ENCODE results near the gene TFF3.

Gene TFF3

GRCh38 chr21:42279341-42279871, 35.8 kb downstream of the TFF3 start:
- no peaks in the 10 kb centered on the region for H3K36me3 ChIP-seq (replicated peaks; ENCODE audit: insufficient read depth, low read length)
- DNase-seq = no peak
- H3K4me1 ChIP-seq (ENCODE audit: low read length) = no peaks in the 10 kb centered on the region
- no peak overlapping the region for H3K27ac ChIP-seq (ENCODE audit: low read length)
- H3F3A ChIP-seq (ENCODE audit: insufficient read depth, low read length) = no peaks in the 10 kb centered on the region
- TF ChIP-seq EZH2phosphoT487 (IDR thresholded peaks at IDR 0.05; ENCODE audit: low read length) (no peak), EZH2 (optimal IDR thresholded peaks at IDR 0.05; ENCODE audit: low read depth, low read length) (no peak), CTCF (IDR thresholded peaks at IDR 0.05; ENCODE audit: low read length) (no peak)
- H3K4me3 ChIP-seq (ENCODE audit: low read length) = no peak overlapping the region
- H2AFZ ChIP-seq (ENCODE audit: low read length) = no peak overlapping the region
- no peaks in the 10 kb centered on the region for H3K79me2 ChIP-seq (ENCODE audit: low read length)
- H3K9me2 ChIP-seq (replicated peaks; ENCODE audit: insufficient read depth, low read length) = no peaks in the 10 kb centered on the region
- no peaks in the 10 kb centered on the region for H3K9me3 ChIP-seq (replicated peaks; ENCODE audit: insufficient read depth, low read length)
- no peak overlapping the region for H3K4me2 ChIP-seq (ENCODE audit: low read depth, low read length)
- H4K20me1 ChIP-seq (ENCODE audit: insufficient read depth, low read length) = no peaks in the 10 kb centered on the region
- H3K9ac ChIP-seq (ENCODE audit: low read length) = no peak overlapping the region
- H3K27me3 ChIP-seq (replicated peaks; ENCODE audit: insufficient read depth, low read length) = peaks cover 90% of the 10 kb centered on the region

DNA sequence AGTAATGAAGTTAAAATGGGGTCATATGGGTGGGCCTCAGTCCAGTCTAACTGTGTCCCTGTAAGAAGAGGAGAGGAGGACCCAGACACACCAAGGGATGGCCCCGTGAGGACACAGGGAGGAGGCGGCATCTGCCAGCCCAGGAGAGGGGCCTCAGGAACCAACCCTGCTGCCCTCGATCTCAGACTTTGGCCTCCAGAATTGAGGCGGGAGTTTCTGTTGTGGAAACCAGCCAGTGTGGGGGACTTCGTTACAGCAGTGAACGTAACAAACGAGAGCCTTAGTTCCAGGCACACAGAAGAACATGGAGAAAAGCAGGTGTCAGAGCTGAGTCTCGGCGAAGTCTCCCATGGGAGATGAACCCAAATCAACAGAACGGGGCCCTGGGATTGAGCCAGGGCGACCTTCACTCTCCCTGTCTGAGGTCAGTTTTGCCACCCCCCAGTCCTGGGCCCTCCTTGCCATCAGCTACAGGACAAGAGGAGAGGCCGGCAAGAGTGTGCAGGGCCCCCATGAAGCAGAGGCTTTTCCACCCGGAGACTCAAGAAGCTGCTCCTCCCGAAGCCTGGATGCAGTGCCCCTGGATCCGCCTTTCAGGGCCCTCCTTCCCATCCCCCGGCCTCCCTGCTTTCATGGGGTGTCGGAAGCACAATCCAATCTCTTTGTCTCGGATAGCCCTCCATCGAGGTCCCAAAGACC, 36.6 kb downstream of the TFF3 start:
- no peak for DNase-seq
- Histone ChIP-seq H3K4me2 (ENCODE audit: low read depth, low read length) (no peak overlapping the region), H3K79me2 (ENCODE audit: low read length) (no peaks in the 10 kb centered on the region), H4K20me1 (ENCODE audit: insufficient read depth, low read length) (no peaks in the 10 kb centered on the region), H3K27ac (ENCODE audit: low read length) (no peak overlapping the region), H2AFZ (ENCODE audit: low read length) (no peak overlapping the region), H3F3A (ENCODE audit: insufficient read depth, low read length) (no peaks in the 10 kb centered on the region), H3K27me3 (replicated peaks; ENCODE audit: insufficient read depth, low read length) (peaks cover 93% of the 10 kb centered on the region), H3K36me3 (replicated peaks; ENCODE audit: insufficient read depth, low read length) (no peaks in the 10 kb centered on the region), H3K9me2 (replicated peaks; ENCODE audit: insufficient read depth, low read length) (no peaks in the 10 kb centered on the region), H3K9me3 (replicated peaks; ENCODE audit: insufficient read depth, low read length) (no peaks in the 10 kb centered on the region), H3K4me3 (ENCODE audit: low read length) (no peak overlapping the region), H3K9ac (ENCODE audit: low read length) (no peak overlapping the region), H3K4me1 (ENCODE audit: low read length) (no peaks in the 10 kb centered on the region)
- TF ChIP-seq EZH2 (optimal IDR thresholded peaks at IDR 0.05; ENCODE audit: low read depth, low read length) (no peak), EZH2phosphoT487 (IDR thresholded peaks at IDR 0.05; ENCODE audit: low read length) (no peak), CTCF (IDR thresholded peaks at IDR 0.05; ENCODE audit: low read length) (no peak)

DNA sequence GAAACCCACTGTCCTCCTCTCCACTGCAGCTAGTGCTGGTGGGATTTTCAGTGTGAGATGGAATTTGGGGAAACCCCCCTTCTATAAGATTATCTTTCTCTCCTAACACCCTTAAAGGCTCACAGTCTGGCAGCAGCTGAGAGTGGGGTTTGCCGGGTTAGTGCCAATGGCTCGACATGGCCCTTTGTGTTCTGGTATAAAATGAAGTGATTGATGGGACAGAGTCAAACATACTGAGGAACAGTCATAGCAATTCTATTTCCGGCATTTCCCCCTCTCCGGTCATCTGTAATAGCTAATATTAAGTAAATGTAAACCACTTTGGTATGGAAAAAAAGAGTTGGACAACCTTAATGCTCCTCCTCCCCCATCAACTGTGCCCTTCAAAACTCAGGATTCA, 37.6 kb downstream of the TFF3 start:
- H3K27me3 ChIP-seq (replicated peaks; ENCODE audit: insufficient read depth, low read length) = peaks cover 95% of the 10 kb centered on the region
- TF ChIP-seq CTCF (IDR thresholded peaks at IDR 0.05; ENCODE audit: low read length) = no peak
- TF ChIP-seq EZH2phosphoT487 (IDR thresholded peaks at IDR 0.05; ENCODE audit: low read length) = no peak
- TF ChIP-seq EZH2 (optimal IDR thresholded peaks at IDR 0.05; ENCODE audit: low read depth, low read length) = no peak
- H3K4me2 ChIP-seq (ENCODE audit: low read depth, low read length) = no peak overlapping the region
- DNase-seq = no peak
- H4K20me1 ChIP-seq (ENCODE audit: insufficient read depth, low read length) = no peaks in the 10 kb centered on the region
- no peaks in the 10 kb centered on the region for H3K4me1 ChIP-seq (ENCODE audit: low read length)
- no peaks in the 10 kb centered on the region for H3K9me3 ChIP-seq (replicated peaks; ENCODE audit: insufficient read depth, low read length)
- no peak overlapping the region for H2AFZ ChIP-seq (ENCODE audit: low read length)
- no peaks in the 10 kb centered on the region for H3F3A ChIP-seq (ENCODE audit: insufficient read depth, low read length)
- H3K79me2 ChIP-seq (ENCODE audit: low read length) = no peaks in the 10 kb centered on the region
- no peak overlapping the region for H3K9ac ChIP-seq (ENCODE audit: low read length)
- no peak overlapping the region for H3K27ac ChIP-seq (ENCODE audit: low read length)
- no peaks in the 10 kb centered on the region for H3K9me2 ChIP-seq (replicated peaks; ENCODE audit: insufficient read depth, low read length)
- no peaks in the 10 kb centered on the region for H3K36me3 ChIP-seq (replicated peaks; ENCODE audit: insufficient read depth, low read length)
- H3K4me3 ChIP-seq (ENCODE audit: low read length) = no peak overlapping the region

Data from MM.1S (cell line).